GM12865 (cell line): ENCODE measurements around the gene TMUB1.
A peak's percentile ranks its signal among the peaks of the same experiment; 100 is the strongest.

Experiments used
- DNase-seq: peaks from one replicate; pipeline ENCODE4 v3.0.0; 2010; ENCODE audit warnings: low read depth
- H3K4me3 ChIP-seq: 2 replicates; pipeline ENCODE4 v1.5.1; 2011; ENCODE audit warnings: mild to moderate bottlenecking, low read depth, low read length, control low read depth
- TF ChIP-seq, protein P1 (sequence below): IDR thresholded peaks from 2 replicates; pipeline ENCODE4 v1.5.1; 2011; ENCODE audit warnings: low read length, control low read depth, low read depth, inconsistent platforms; ENCODE audit not compliant: insufficient read depth; ENCODE audit errors: missing control alignments

TMUB1 gene

DNA sequence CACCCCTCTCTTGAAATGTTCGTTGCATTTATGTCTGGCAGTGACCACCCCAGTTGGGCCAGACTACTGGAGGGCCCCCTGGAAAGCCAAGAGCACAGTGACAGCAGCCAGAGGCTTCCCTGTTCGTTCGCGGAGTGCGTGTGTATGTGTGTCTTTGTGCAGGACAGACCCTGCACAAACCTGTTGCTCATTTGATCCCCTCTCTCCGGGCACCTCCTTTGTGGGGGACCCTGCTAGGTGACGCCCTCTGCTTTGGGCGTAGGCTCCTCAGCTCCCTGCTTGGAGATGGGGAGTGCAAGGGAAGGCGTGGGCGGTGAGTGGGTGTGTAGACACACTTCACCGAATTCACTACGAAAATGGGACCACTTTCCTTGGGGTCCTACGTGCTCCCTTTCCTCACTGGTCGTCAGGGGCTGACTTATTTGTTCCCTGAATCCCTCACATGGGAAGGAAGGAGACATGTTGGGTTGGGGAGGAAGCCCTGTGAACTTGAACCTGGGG is 41.7 kb upstream of the TMUB1 start:
- no peak overlapping the region for H3K4me3 ChIP-seq
- DNase-seq = no peak
- TF ChIP-seq, protein P1, sequence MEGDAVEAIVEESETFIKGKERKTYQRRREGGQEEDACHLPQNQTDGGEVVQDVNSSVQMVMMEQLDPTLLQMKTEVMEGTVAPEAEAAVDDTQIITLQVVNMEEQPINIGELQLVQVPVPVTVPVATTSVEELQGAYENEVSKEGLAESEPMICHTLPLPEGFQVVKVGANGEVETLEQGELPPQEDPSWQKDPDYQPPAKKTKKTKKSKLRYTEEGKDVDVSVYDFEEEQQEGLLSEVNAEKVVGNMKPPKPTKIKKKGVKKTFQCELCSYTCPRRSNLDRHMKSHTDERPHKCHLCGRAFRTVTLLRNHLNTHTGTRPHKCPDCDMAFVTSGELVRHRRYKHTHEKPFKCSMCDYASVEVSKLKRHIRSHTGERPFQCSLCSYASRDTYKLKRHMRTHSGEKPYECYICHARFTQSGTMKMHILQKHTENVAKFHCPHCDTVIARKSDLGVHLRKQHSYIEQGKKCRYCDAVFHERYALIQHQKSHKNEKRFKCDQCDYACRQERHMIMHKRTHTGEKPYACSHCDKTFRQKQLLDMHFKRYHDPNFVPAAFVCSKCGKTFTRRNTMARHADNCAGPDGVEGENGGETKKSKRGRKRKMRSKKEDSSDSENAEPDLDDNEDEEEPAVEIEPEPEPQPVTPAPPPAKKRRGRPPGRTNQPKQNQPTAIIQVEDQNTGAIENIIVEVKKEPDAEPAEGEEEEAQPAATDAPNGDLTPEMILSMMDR = no peak

DNA sequence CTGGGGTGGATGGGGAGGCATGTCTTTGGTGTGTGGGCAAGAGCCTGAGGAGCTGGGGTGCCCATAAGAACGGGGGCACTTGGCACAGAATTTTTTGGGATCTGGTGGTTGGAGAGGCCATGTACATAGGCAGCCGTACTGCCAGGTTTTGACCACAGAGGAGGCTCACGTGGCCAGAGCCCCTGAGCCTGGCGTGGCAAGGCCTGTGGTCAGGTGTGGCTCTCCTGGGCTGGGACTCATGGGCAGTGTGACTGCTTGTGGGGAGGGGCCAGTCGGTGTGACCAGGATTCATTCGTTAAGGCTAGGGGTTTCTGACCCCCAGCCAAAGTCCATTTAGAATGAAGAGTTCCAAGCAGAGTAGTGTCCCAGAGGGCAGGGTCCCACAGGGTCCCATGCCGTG is 41.2 kb upstream of the TMUB1 start:
- TF ChIP-seq, protein P1 = no peak
- no peak for DNase-seq
- no peak overlapping the region for H3K4me3 ChIP-seq

DNA sequence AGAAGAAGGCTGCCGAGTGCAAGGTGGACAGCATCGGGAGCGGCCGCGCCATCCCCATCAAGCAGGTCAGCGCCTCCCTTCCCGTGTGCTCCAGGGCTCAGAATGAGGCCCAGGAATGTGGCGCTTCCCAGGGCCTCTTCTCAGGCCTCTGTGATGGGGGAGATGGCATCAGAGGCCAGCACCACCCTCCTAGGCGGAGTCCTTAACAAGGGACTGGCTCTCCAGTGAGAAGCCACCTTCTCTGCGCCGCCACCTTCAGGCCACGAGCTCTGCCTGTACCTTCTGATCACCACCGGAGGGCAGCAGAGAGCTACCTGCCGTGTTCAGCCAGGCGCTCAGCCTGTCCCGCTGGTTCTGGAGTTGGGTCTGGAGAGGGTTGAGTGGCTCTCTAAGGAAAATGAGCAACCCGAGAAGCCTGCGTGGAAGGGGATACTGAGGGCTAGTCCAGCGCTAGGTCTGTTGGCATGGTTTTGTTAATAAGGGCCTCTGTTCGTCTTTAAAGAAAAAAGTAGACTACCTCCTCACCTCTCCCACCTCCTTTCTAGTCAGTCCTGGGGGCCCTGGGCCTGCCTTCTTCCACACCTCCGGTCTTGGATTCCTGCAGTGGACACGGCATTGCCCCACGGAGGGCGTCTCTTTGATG is 40.6 kb upstream of the TMUB1 start:
- H3K4me3 ChIP-seq = no peak overlapping the region
- DNase-seq = peak; percentile 81
- TF ChIP-seq, protein P1 = peak; percentile 100

DNA sequence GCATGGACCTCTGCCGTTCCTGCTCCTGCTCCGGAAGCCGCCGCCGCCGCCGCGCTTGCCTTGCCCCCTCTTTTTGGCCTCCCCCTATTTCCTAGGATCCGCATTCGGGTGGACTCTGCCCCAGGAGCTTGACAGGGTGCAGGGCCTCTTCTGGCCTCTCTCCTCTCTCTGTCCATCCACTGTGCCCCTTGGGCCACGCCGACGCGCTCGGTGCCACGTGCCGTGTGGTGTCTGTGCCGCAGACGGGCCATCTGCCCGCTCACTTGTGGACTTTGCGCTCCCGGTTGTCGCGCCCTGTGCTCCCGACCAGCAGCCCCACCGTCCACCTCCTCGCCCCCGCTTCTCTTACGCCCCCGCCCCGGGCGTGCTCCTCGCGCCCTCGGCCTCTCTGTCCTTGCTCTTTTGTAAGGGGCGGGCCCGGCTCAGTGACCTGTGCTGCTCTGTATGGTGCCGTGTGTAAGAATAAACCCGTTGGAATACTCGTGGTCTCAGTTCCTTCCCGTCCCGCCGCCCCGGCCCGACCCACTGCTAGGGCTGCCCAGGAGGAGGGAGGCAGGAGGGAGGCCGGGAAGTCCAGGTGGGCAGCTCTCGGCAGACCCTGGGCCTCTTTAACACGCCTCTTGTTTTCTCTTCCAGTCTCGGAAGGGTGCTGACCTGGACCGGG is 40.0 kb upstream of the TMUB1 start:
- no peak for DNase-seq
- no peak overlapping the region for H3K4me3 ChIP-seq
- TF ChIP-seq, protein P1 = no peak

DNA sequence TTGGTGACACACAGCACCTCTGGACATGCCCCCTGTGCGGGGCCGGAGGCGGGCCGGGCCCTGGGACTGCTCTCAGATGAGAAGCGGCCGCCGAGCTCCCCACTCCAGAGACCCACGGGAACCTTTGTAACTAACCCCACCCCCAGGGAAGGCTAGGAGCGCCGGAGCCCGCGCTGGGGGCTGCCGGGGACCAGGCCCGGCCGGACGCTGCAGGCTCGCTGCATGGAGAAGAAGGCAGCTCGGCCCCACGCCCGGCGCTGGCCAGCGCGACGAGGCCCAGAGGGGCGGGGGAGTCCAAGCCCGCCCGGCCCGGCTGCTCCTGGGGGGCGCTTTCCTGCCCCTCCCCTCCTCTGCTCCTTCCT is 39.5 kb upstream of the TMUB1 start:
- no peak overlapping the region for H3K4me3 ChIP-seq

DNA sequence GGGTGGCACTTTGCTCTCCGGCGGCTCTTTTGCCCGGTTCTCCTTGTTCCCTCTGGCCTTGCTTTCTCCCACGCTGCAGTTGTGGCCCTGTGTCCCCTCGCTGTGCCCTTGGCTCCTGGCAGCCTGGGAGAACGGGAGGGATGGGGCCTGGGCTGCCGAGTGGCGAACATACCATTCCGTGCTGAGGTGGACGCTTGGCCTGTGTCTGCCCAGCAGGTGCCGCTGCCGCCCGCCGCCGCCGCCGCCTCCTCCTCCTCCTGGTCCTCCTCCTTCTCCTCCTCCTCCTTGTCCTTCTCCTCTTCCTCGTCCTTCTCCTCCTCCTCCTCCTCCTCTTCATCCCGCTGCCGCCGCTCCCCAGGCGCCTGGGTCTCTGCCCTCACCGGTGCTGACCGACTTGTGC is 39.0 kb upstream of the TMUB1 start:
- no peak for DNase-seq
- no peak overlapping the region for H3K4me3 ChIP-seq
- TF ChIP-seq, protein P1 = no peak

More for the DNA sequence above, 39.5 kb upstream of the TMUB1 start:
- no peak for DNase-seq
- TF ChIP-seq, protein P1 = no peak
